ENCODE data around the gene CACNB3. TPM values are rescaled to one million over a fixed set of nuclear protein-coding genes. Genes with fewer than 3 reads are reported as not detected.

Gene CACNB3
- total and polyA plus RNA-seq, 2 of the 13 experiments (the other 11 are each of a cell fraction or from before 2014, with no cell fraction given) = 0.29 to 0.54 TPM

DNA sequence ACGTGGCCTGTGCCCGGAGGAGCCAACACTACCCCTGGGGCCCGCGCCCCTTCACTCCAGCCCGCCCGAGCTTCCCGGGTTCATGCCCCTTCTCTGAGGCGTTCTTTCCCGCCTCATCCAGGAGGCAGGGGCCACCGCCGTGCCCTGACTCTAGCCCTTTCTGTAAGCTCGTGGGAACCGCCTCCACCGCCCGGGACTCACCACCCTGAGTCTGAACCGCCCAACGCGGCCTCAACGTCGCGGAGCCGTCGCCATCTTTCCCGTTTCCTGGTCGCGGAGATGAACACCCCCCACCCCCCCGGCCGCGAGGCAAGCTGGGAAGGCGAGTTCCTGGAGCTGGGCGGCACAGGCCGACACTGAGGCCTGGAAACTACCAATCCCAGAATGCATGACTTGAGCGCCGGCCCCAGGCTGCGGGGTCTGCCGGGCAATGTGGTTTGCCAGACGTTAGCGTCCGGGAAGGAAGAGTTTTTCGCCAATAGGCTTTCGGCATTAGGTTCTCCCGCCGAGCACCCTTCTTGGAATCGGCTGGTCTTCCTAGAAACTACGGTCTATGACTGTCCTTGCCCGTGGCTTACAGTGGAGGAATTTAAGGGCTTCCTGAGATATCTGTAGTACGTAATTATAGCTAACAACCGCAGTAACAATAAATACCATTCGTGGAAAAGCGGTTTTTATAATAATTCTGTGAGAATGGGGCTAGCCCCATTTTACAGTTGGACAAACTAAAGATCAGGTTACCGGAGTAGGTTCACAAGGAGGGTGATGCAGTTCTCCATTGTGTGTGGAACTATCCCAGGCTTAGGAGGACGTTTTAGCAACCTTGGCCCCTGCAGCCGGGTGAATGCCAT, 33.8 kb downstream of the CACNB3 start, which contains the start of gene DDX23 (continued):
- TF ChIP-seq, protein P1, sequence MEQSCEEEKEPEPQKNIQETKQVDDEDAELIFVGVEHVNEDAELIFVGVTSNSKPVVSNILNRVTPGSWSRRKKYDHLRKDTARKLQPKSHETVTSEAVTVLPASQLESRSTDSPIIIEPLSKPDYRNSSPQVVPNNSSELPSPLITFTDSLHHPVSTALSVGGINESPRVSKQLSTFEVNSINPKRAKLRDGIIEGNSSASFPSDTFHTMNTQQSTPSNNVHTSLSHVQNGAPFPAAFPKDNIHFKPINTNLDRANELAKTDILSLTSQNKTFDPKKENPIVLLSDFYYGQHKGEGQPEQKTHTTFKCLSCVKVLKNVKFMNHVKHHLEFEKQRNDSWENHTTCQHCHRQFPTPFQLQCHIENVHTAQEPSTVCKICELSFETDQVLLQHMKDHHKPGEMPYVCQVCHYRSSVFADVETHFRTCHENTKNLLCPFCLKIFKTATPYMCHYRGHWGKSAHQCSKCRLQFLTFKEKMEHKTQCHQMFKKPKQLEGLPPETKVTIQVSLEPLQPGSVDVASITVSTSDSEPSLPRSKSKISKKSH (CRISPR knock-in tag; IDR thresholded peaks at IDR 0.05; ENCODE audit: borderline replicate concordance) = peak; percentile 89
- no peak for TF ChIP-seq ZMYM2 (CRISPR knock-in tag; IDR thresholded peaks at IDR 0.05)
- peak; percentile 64 for TF ChIP-seq NFYB (CRISPR knock-in tag; IDR thresholded peaks at IDR 0.05)
- TF ChIP-seq RFXAP (CRISPR knock-in tag; IDR thresholded peaks at IDR 0.05; ENCODE audit: borderline replicate concordance) = peak; percentile 62; the same call in 1 of the 2 replicates
- TF ChIP-seq, protein P2, sequence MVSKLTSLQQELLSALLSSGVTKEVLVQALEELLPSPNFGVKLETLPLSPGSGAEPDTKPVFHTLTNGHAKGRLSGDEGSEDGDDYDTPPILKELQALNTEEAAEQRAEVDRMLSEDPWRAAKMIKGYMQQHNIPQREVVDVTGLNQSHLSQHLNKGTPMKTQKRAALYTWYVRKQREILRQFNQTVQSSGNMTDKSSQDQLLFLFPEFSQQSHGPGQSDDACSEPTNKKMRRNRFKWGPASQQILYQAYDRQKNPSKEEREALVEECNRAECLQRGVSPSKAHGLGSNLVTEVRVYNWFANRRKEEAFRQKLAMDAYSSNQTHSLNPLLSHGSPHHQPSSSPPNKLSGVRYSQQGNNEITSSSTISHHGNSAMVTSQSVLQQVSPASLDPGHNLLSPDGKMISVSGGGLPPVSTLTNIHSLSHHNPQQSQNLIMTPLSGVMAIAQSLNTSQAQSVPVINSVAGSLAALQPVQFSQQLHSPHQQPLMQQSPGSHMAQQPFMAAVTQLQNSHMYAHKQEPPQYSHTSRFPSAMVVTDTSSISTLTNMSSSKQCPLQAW (CRISPR knock-in tag; IDR thresholded peaks at IDR 0.05) = peak; percentile 83; the same call in 1 of the 2 replicates
- peak; percentile 91 for TF ChIP-seq ATF1 (CRISPR knock-in tag; IDR thresholded peaks at IDR 0.05)
- no peak for TF ChIP-seq ZNF772 (CRISPR knock-in tag; IDR thresholded peaks at IDR 0.05)
- TF ChIP-seq, protein P3, sequence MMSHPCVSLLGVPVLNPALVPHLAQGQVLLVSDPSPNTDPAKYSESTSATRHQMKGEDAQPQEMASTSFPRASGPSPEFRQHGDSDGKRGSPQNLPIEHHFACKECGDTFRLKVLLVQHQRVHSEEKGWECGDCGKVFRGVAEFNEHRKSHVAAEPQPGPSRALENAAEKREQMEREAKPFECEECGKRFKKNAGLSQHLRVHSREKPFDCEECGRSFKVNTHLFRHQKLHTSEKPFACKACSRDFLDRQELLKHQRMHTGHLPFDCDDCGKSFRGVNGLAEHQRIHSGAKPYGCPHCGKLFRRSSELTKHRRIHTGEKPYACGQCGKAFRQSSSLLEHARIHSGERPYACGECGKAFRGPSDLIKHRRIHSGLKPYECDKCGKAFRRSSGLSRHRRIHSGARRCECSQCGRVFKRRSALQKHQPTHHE (CRISPR knock-in tag; IDR thresholded peaks at IDR 0.05; ENCODE audit: borderline replicate concordance) = peak; percentile 94
- TF ChIP-seq EZH2 (conservative IDR thresholded peaks at IDR 0.05; ENCODE audit: low read depth, low read length) = no peak
- no peak for TF ChIP-seq KLF12 (CRISPR knock-in tag; IDR thresholded peaks at IDR 0.05; ENCODE audit: borderline replicate concordance)
- TF ChIP-seq FOSL1 (CRISPR knock-in tag; IDR thresholded peaks at IDR 0.05; ENCODE audit: borderline replicate concordance) = no peak
- 0 out of 2 replicates have a peak, but pooled peaks have one; percentile 68 for TF ChIP-seq BRD4 (CRISPR knock-in tag; IDR thresholded peaks at IDR 0.05)
- TF ChIP-seq, protein P4, sequence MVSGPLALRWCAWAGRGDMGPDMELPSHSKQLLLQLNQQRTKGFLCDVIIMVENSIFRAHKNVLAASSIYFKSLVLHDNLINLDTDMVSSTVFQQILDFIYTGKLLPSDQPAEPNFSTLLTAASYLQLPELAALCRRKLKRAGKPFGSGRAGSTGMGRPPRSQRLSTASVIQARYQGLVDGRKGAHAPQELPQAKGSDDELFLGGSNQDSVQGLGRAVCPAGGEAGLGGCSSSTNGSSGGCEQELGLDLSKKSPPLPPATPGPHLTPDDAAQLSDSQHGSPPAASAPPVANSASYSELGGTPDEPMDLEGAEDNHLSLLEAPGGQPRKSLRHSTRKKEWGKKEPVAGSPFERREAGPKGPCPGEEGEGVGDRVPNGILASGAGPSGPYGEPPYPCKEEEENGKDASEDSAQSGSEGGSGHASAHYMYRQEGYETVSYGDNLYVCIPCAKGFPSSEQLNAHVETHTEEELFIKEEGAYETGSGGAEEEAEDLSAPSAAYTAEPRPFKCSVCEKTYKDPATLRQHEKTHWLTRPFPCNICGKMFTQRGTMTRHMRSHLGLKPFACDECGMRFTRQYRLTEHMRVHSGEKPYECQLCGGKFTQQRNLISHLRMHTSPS (CRISPR knock-in tag; IDR thresholded peaks at IDR 0.05; ENCODE audit: low read depth) = no peak
- TF ChIP-seq ZNF572 (CRISPR knock-in tag; IDR thresholded peaks at IDR 0.05) = peak; percentile 83; the same call in 1 of the 2 replicates
- TF ChIP-seq REPIN1 (CRISPR knock-in tag; IDR thresholded peaks at IDR 0.05; ENCODE audit: borderline replicate concordance, low read depth) = 0 out of 2 replicates have a peak, but pooled peaks have one; percentile 45
- TF ChIP-seq LCORL (IDR thresholded peaks at IDR 0.05) = no peak
- no peak for TF ChIP-seq LCORL (CRISPR knock-in tag; IDR thresholded peaks at IDR 0.05)
- TF ChIP-seq, protein P5, sequence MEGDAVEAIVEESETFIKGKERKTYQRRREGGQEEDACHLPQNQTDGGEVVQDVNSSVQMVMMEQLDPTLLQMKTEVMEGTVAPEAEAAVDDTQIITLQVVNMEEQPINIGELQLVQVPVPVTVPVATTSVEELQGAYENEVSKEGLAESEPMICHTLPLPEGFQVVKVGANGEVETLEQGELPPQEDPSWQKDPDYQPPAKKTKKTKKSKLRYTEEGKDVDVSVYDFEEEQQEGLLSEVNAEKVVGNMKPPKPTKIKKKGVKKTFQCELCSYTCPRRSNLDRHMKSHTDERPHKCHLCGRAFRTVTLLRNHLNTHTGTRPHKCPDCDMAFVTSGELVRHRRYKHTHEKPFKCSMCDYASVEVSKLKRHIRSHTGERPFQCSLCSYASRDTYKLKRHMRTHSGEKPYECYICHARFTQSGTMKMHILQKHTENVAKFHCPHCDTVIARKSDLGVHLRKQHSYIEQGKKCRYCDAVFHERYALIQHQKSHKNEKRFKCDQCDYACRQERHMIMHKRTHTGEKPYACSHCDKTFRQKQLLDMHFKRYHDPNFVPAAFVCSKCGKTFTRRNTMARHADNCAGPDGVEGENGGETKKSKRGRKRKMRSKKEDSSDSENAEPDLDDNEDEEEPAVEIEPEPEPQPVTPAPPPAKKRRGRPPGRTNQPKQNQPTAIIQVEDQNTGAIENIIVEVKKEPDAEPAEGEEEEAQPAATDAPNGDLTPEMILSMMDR (CRISPR knock-in tag; IDR thresholded peaks at IDR 0.05) = no peak
- 0 out of 2 replicates have a peak, but pooled peaks have one; percentile 12 for TF ChIP-seq ZNF263 (CRISPR knock-in tag; IDR thresholded peaks at IDR 0.05)
- TF ChIP-seq, protein P6, sequence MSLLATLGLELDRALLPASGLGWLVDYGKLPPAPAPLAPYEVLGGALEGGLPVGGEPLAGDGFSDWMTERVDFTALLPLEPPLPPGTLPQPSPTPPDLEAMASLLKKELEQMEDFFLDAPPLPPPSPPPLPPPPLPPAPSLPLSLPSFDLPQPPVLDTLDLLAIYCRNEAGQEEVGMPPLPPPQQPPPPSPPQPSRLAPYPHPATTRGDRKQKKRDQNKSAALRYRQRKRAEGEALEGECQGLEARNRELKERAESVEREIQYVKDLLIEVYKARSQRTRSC (CRISPR knock-in tag; IDR thresholded peaks at IDR 0.05; ENCODE audit: low read depth) = no peak
